ENCODE measurements around the gene AIPL1.

DNA sequence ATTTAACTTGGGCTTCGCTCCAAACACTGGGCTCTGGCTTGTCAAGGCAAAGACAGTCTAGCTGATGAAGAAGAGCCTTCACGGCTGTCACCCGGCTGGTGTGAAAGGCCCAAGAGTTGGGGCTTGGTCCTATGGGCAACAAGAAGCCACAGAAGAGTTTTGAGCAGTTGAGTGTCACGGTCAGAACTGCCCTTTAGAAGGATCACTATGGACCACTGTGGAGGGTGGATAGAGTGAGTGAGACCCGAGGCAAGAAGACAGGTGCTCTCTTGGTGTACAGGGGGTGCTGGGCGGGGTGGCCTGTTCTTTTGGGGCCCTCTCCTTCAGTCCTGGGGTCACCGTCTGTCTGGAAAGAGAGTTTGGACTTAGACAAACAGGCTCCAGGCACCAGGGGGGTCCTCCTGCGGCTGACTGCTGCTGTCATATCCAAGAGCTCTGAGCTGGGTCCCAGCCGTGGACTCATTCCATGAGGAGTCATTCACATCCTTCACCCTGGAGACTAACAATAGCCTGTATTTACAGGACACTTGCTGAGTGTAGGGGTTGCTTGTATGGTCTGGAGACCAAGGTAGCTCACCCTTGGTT, 11.7 kb upstream of the AIPL1 start:
- TF ChIP-seq GATA3 (IDR thresholded peaks at IDR 0.05; ENCODE audit: low read depth, low read length) (no peak), GATA2 (IDR thresholded peaks at IDR 0.05; ENCODE audit: low read depth, low read length) (no peak)
